Uterus (tissue), 4 donors: ENCODE data around the gene ARCN1. TPM values are rescaled to one million over a fixed set of nuclear protein-coding genes. Genes with fewer than 3 reads are reported as not detected.

Experiments used
- DNase-seq, 2 donors: peaks; one replicate each; pipeline ENCODE4 v3.0.0-alpha.2; 2019 to 2020
- H3K27ac ChIP-seq, 2 donors: fragments of 200-600 bp; sonication (generic); 1 replicate in 1 of 2; 2 replicates in 1 of 2; pipeline ENCODE4 v1.5.1; 2016 to 2018
- H3K27me3 ChIP-seq, 2 donors: fragments of 200-600 bp; sonication (generic); one replicate each; pipeline ENCODE4 v1.5.1; 2018 to 2019; ENCODE audit warnings: control low read depth in 1 of 2
- H3K36me3 ChIP-seq, 2 donors: fragments of 200-600 bp; sonication (generic); one replicate each; pipeline ENCODE4 v1.5.1; 2019; ENCODE audit warnings: control low read depth in 1 of 2
- H3K4me1 ChIP-seq, 2 donors: fragments of 200-600 bp; sonication (generic); one replicate each; pipeline ENCODE4 v1.5.1; 2018 to 2019; ENCODE audit warnings: control low read depth in 1 of 2
- H3K4me3 ChIP-seq, 2 donors: fragments of 200-600 bp; sonication (generic); 1 replicate in 1 of 2; 2 replicates in 1 of 2; pipeline ENCODE4 v1.5.1; 2018 to 2019; ENCODE audit warnings: mild to moderate bottlenecking in 1 of 2
- H3K9me3 ChIP-seq, 2 donors: fragments of 200-600 bp; sonication (generic); one replicate each; pipeline ENCODE4 v1.5.1; 2019; ENCODE audit warnings: control low read depth in 1 of 2
- POLR2A ChIP-seq, 2 donors: fragments of 450-650 bp; IDR thresholded peaks; one replicate each; pipeline ENCODE4 v1.6.1; 2016; ENCODE audit warnings: antibody characterized with exemption in 2 of 2, mild to moderate bottlenecking in 1 of 2, moderate library complexity in 1 of 2
- intact Hi-C: fragments of 100-400 bp; cut with DNase I; formaldehyde crosslinking; loops from one replicate; pipeline ENCODE4 v1.15.1; 2023; ENCODE audit warnings: low total_unique reads
- total RNA-seq, 4 donors: library from RNA; depleted of rRNA in 3 of 4; stranded (reverse); fragments of >200 nt in 3 of 4; gene quantifications; one replicate each; pipeline versions ENCODE4 v1.1.0 to v1.2.4, GENCODE V29; 2014 to 2023
- TF ChIP-seq, protein P1 (sequence below), 4 experiments: fragments of 200-600 bp in 2 of 4; fragments of 450-650 bp in 2 of 4; sonication (generic) in 2 of 4; IDR thresholded peaks; one replicate each; pipeline ENCODE4 v1.5.1; 2016 to 2019; ENCODE audit warnings: antibody characterized with exemption in 4 of 4, mild to moderate bottlenecking in 2 of 4, moderate library complexity in 1 of 4
- donor health status: DM: yes; HTN: yes; CAD: no.

Gene ARCN1
- total RNA-seq, 4 donors from 2014 or later = 55.3 to 154 (median 112) TPM

DNA sequence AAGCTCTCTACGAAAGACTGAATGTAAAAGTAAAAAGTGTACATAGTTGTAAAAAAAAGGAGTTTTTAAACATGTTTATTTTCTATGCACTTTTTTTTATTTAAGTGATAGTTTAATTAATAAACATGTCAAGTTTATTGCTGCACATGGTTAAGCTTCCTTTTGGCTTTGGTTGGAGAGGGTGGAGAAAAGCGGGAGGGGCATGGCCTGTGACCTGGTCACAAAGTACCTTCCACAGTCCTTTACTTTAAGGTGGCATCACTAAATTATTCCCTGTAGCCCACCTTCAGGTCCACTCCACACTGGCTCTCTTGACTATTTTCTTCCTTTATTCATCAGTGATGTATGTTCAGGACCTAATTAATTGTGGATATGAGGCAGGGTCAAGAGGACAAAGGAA is 45.5 kb upstream of the ARCN1 start:
- intact Hi-C loops = no loop called here
- no peak overlapping the region for H3K27ac ChIP-seq
- no peaks in the 10 kb centered on the region for H3K9me3 ChIP-seq

GRCh38 chr11:118527109-118527508 is 45.1 kb upstream of the ARCN1 start, which contains the start of gene TTC36:
TTC36 (plus strand) TSS chr11:118527474; CDS start chr11:118527495, 21 bp downstream.
- TF ChIP-seq, protein P1, sequence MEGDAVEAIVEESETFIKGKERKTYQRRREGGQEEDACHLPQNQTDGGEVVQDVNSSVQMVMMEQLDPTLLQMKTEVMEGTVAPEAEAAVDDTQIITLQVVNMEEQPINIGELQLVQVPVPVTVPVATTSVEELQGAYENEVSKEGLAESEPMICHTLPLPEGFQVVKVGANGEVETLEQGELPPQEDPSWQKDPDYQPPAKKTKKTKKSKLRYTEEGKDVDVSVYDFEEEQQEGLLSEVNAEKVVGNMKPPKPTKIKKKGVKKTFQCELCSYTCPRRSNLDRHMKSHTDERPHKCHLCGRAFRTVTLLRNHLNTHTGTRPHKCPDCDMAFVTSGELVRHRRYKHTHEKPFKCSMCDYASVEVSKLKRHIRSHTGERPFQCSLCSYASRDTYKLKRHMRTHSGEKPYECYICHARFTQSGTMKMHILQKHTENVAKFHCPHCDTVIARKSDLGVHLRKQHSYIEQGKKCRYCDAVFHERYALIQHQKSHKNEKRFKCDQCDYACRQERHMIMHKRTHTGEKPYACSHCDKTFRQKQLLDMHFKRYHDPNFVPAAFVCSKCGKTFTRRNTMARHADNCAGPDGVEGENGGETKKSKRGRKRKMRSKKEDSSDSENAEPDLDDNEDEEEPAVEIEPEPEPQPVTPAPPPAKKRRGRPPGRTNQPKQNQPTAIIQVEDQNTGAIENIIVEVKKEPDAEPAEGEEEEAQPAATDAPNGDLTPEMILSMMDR (IDR thresholded peaks at IDR 0.05) = no peak
- TF ChIP-seq POLR2A (IDR thresholded peaks at IDR 0.05) = no peak
- H3K27me3 ChIP-seq = no peaks in the 10 kb centered on the region
- H3K4me1 ChIP-seq = no peaks in the 10 kb centered on the region
- H3K27ac ChIP-seq = no peak within 1 kb of the TSS
- H3K4me3 ChIP-seq = no peak within 1 kb of the TSS
- intact Hi-C loops = no loop called here
- no peaks in the 10 kb centered on the region for H3K36me3 ChIP-seq
- DNase-seq = no peak
- H3K9me3 ChIP-seq = no peaks in the 10 kb centered on the region

More for the DNA sequence above, 45.5 kb upstream of the ARCN1 start:
- no peak for DNase-seq
- H3K4me1 ChIP-seq = no peaks in the 10 kb centered on the region
- H3K27me3 ChIP-seq = no peaks in the 10 kb centered on the region
- H3K4me3 ChIP-seq = no peak overlapping the region
- H3K36me3 ChIP-seq = no peaks in the 10 kb centered on the region
- TF ChIP-seq POLR2A (IDR thresholded peaks at IDR 0.05) = no peak
- TF ChIP-seq, protein P1 (IDR thresholded peaks at IDR 0.05) = no peak

DNA sequence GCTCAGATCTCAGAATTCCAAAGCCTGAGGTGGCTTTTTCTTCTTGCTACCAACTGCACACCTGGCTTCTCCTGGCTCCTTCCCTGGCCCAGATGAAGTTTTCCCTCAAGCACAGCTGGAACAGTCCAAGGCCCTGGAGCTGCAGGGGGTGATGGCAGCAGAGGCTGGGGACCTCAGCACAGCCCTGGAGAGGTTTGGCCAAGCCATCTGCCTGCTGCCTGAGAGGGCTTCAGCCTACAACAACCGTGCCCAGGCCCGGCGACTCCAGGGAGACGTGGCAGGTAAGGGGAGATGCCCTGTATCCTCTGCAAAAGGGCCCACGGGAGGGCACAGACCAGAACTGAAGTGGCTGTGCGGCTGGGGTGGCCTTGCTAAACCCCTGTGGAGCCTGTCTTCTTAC is 43.7 kb upstream of the ARCN1 start:
- Histone ChIP-seq H3K36me3 (no peaks in the 10 kb centered on the region), H3K4me1 (no peaks in the 10 kb centered on the region), H3K4me3 (no peak overlapping the region), H3K27me3 (no peaks in the 10 kb centered on the region), H3K27ac (no peak overlapping the region), H3K9me3 (no peaks in the 10 kb centered on the region)
- intact Hi-C loops = no loop called here
- no peak for DNase-seq
- TF ChIP-seq POLR2A (IDR thresholded peaks at IDR 0.05) = no peak
- TF ChIP-seq, protein P1 (IDR thresholded peaks at IDR 0.05) = no peak

DNA sequence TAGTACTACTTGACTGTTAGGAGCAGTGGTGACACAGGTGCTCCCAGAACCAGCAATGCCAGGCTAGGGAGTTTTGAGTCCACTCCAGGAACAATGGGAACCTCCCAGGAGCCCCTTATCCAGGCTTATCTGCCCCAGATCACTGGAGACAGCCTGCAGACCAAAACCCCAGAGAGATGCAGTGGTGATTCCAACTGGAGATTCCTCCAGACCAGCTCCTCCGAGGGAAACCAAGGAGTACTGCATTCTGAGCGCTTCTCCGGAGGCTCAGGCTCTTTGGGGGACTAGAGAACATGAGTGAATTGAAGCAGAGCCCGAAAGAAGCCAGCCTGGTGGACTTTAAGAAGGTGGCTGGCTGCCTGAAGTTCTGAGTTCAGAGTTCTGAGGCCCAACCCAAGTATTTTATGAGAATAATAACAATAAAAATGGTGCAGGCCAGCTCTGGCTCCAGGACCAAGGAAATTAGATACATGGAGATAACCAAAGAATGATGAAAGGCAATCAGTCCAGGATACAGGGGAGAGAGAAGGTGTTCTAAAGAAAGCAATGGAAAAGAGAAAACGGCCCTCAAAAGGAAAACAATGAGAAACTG is 42.5 kb upstream of the ARCN1 start:
- no peaks in the 10 kb centered on the region for H3K9me3 ChIP-seq
- TF ChIP-seq POLR2A (IDR thresholded peaks at IDR 0.05) = no peak
- TF ChIP-seq, protein P1 (IDR thresholded peaks at IDR 0.05) = no peak

DNA sequence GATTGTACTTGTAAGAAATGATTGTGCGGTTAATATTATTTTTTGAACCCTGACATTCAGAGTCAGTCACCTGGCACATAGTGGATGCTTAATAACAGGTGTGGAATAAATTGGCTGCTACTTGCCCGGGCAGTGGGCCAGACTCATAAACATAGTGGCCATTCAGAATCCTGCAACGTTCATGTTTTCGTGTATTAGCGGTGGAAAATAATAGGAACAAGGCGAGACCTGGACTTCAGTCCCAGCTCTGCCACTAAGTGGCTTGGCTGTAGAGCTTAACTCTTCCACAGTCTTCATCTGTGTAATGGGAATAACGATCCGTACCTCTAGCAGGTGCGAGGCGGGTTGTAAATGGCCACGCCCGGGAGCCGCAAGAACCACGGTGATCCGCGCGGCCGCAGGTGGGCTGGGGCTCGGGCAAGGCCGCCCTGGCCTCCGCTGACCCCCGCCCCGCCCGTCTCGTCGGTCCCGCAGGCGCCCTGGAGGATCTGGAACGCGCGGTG is 42.0 kb upstream of the ARCN1 start:
- no peaks in the 10 kb centered on the region for H3K4me1 ChIP-seq
- intact Hi-C loops = no loop called here
- no peaks in the 10 kb centered on the region for H3K9me3 ChIP-seq
- DNase-seq = no peak
- H3K27ac ChIP-seq = peak overlapping the region; percentile 61 to 75
- H3K27me3 ChIP-seq = no peaks in the 10 kb centered on the region
- H3K4me3 ChIP-seq = peak overlapping the region; percentile 49 to 68
- TF ChIP-seq POLR2A (IDR thresholded peaks at IDR 0.05) = no peak
- TF ChIP-seq, protein P1 (IDR thresholded peaks at IDR 0.05) = no peak
- no peaks in the 10 kb centered on the region for H3K36me3 ChIP-seq

More for the DNA sequence above, 42.5 kb upstream of the ARCN1 start:
- H3K27me3 ChIP-seq = no peaks in the 10 kb centered on the region
- DNase-seq = no peak
- H3K27ac ChIP-seq = no peak overlapping the region
- H3K4me1 ChIP-seq = no peaks in the 10 kb centered on the region
- peak overlapping the region in 1 of 2 donors; percentile 68 for H3K4me3 ChIP-seq
- H3K36me3 ChIP-seq = no peaks in the 10 kb centered on the region
- intact Hi-C loops = no loop called here
